Hematopoietic multipotent progenitor cell treated with erythropoietin and hydrocortisone succinate and interleukin-3 and kit ligand, for 17 days (in vitro differentiated cells): Measurements from ENCODE around the gene SCN7A.
"Not testable (repeated sequence)": the region's sequence is repeated elsewhere in the genome, so short reads cannot be mapped to it uniquely, and the experiment has no call there.

Experiments
- DNase-seq: peaks from one replicate; pipeline ENCODE4 v3.0.0-alpha.2; 2015; ENCODE audit warnings: low spot score

Gene SCN7A

GRCh38 chr2:166360426-166360825 lies 133.6 kb downstream of the SCN7A start:
- DNase-seq: no peak

GRCh38 chr2:166357950-166358321 lies 136.1 kb downstream of the SCN7A start:
- not testable (repeated sequence) for DNase-seq

- DNase-seq: no peak
Measured at GRCh38 chr2:166357068-166357949, 136.7 kb downstream of the SCN7A start.
